Esophagus squamous epithelium (tissue), 4 donors: ENCODE results near the gene SV2B.

ENCODE experiments used
- POLR2A ChIP-seq, 4 donors: fragments of 450-650 bp; IDR thresholded peaks; one replicate each; pipeline ENCODE4 v1.6.1; 2017; ENCODE audit warnings: antibody characterized with exemption in 4 of 4, mild to moderate bottlenecking in 4 of 4, moderate library complexity in 3 of 4
- TF ChIP-seq, protein P1 (sequence below), 6 experiments: fragments of 450-650 bp in 4 of 6; fragments of 200-600 bp in 2 of 6; sonication (generic) in 2 of 6; IDR thresholded peaks; one replicate each; pipeline ENCODE4 v1.5.1; 2016 to 2019; ENCODE audit warnings: antibody characterized with exemption in 6 of 6, mild to moderate bottlenecking in 4 of 6, moderate library complexity in 4 of 6

GRCh38 chr15:91335702-91336101 lies 235.6 kb downstream of the SV2B start:
- TF ChIP-seq, protein P1, sequence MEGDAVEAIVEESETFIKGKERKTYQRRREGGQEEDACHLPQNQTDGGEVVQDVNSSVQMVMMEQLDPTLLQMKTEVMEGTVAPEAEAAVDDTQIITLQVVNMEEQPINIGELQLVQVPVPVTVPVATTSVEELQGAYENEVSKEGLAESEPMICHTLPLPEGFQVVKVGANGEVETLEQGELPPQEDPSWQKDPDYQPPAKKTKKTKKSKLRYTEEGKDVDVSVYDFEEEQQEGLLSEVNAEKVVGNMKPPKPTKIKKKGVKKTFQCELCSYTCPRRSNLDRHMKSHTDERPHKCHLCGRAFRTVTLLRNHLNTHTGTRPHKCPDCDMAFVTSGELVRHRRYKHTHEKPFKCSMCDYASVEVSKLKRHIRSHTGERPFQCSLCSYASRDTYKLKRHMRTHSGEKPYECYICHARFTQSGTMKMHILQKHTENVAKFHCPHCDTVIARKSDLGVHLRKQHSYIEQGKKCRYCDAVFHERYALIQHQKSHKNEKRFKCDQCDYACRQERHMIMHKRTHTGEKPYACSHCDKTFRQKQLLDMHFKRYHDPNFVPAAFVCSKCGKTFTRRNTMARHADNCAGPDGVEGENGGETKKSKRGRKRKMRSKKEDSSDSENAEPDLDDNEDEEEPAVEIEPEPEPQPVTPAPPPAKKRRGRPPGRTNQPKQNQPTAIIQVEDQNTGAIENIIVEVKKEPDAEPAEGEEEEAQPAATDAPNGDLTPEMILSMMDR (IDR thresholded peaks at IDR 0.05) = no peak
- no peak for TF ChIP-seq POLR2A (IDR thresholded peaks at IDR 0.05)
